Activated CD4-positive, alpha-beta memory T cell treated with anti-CD3 and anti-CD28 coated beads, Interleukin-2, amount 10 ng/mL, durations not matched to agents 7 days and 5 days (primary cell): ENCODE results near the gene NUP43. TPM values are rescaled to one million over a fixed set of nuclear protein-coding genes. Genes with fewer than 3 reads are reported as not detected.

Experiments
- CTCF ChIA-PET: fragments of 350-600 bp; sonication (Branson Sonifier 250); formaldehyde crosslinking; loops from one replicate; lab custom pipeline; 2021; ENCODE audit warnings: antibody characterized with exemption, inconsistent platforms; lab: Charles Lee
- POLR2A ChIA-PET: fragments of 350-600 bp; sonication (Branson Sonifier 250); formaldehyde crosslinking; loops from one replicate; lab custom pipeline; 2021; ENCODE audit warnings: antibody characterized with exemption; lab: Charles Lee
- DNase-seq: peaks from one replicate; pipeline ENCODE4 v3.0.0-alpha.2; 2020
- H3K27ac Mint-ChIP-seq: one replicate; pipeline ENCODE4 v1.8.0; 2021; ENCODE audit warnings: mild to moderate bottlenecking, mixed read lengths
- H3K27me3 Mint-ChIP-seq: one replicate; pipeline ENCODE4 v1.8.0; 2021; ENCODE audit warnings: mixed read lengths
- H3K36me3 Mint-ChIP-seq: one replicate; pipeline ENCODE4 v1.8.0; 2021; ENCODE audit warnings: low read depth, mixed read lengths
- H3K4me1 Mint-ChIP-seq: one replicate; pipeline ENCODE4 v1.8.0; 2021; ENCODE audit warnings: mixed read lengths
- H3K4me3 Mint-ChIP-seq: one replicate; pipeline ENCODE4 v1.8.0; 2021; ENCODE audit warnings: mild to moderate bottlenecking, mixed read lengths
- H3K9me3 Mint-ChIP-seq: one replicate; pipeline ENCODE4 v1.8.0; 2021; ENCODE audit warnings: mixed read lengths
- total RNA-seq, 2 experiments: library from RNA; stranded (reverse); gene quantifications; one replicate each; pipeline ENCODE4 v1.2.3, GENCODE V29; 2021

NUP43 gene, protein sequence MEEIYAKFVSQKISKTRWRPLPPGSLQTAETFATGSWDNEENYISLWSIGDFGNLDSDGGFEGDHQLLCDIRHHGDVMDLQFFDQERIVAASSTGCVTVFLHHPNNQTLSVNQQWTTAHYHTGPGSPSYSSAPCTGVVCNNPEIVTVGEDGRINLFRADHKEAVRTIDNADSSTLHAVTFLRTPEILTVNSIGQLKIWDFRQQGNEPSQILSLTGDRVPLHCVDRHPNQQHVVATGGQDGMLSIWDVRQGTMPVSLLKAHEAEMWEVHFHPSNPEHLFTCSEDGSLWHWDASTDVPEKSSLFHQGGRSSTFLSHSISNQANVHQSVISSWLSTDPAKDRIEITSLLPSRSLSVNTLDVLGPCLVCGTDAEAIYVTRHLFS
- 10 to 100 TPM; 49.3 to 55.0 TPM for total RNA-seq

- peak; percentile 95 for DNase-seq
- ChIA-PET POLR2A (interaction anchor here (1.3 to 10.6 kb wide), 3 partner anchors 28 to 194 kb away, joined by 3 to 98 read pairs (median 6); partner anchors contain the start of gene LATS1), CTCF (interaction anchor here (0.7 to 3.3 kb wide), 4 partner anchors 11 to 86 kb away, joined by 3 to 8 read pairs (median 4); no protein-coding TSS in a partner anchor)
- no peaks in the 10 kb centered on the region for H3K27me3 Mint-ChIP-seq
- H3K27ac Mint-ChIP-seq, result peak within 1 kb of the TSS; percentile 87
- H3K36me3 Mint-ChIP-seq, result peaks cover 36% of the 10 kb centered on the region
- no peaks in the 10 kb centered on the region for H3K9me3 Mint-ChIP-seq
- H3K4me3 Mint-ChIP-seq, result peak within 1 kb of the TSS; percentile 98
- H3K4me1 Mint-ChIP-seq, result peaks cover 34% of the 10 kb centered on the region
Measured at GRCh38 chr6:149746147-149746946, at the start of gene NUP43. Gene NUP43 (minus strand): TSS chr6:149746529. CDS start chr6:149746495, 34 bp downstream.

GRCh38 chr6:149783551-149783950, 37.2 kb upstream of the NUP43 start:
- no peaks in the 10 kb centered on the region for H3K4me1 Mint-ChIP-seq
- no peak for DNase-seq
- ChIA-PET CTCF (no interaction called here), POLR2A (no interaction called here)
- peaks cover 28% of the 10 kb centered on the region for H3K36me3 Mint-ChIP-seq
- H3K9me3 Mint-ChIP-seq, result no peaks in the 10 kb centered on the region
- H3K27ac Mint-ChIP-seq, result no peak overlapping the region
- no peaks in the 10 kb centered on the region for H3K27me3 Mint-ChIP-seq
- H3K4me3 Mint-ChIP-seq, result no peak overlapping the region

GRCh38 chr6:149782337-149782736, 36.0 kb upstream of the NUP43 start:
- CTCF ChIA-PET, result interaction anchor here (0.7 kb wide), 1 partner anchor 50 kb away, joined by 3 read pairs; no protein-coding TSS in a partner anchor
- no peaks in the 10 kb centered on the region for H3K27me3 Mint-ChIP-seq
- H3K36me3 Mint-ChIP-seq, result peaks cover 23% of the 10 kb centered on the region
- no peak overlapping the region for H3K4me3 Mint-ChIP-seq
- no peak for DNase-seq
- no peaks in the 10 kb centered on the region for H3K4me1 Mint-ChIP-seq
- no peaks in the 10 kb centered on the region for H3K9me3 Mint-ChIP-seq
- POLR2A ChIA-PET, result no interaction called here
- H3K27ac Mint-ChIP-seq, result no peak overlapping the region

GRCh38 chr6:149781715-149782114, 35.4 kb upstream of the NUP43 start:
- ChIA-PET CTCF (no interaction called here), POLR2A (no interaction called here)
- no peak for DNase-seq
- peaks cover 24% of the 10 kb centered on the region for H3K36me3 Mint-ChIP-seq
- no peaks in the 10 kb centered on the region for H3K4me1 Mint-ChIP-seq
- H3K4me3 Mint-ChIP-seq, result no peak overlapping the region
- H3K27me3 Mint-ChIP-seq, result no peaks in the 10 kb centered on the region
- H3K9me3 Mint-ChIP-seq, result no peaks in the 10 kb centered on the region
- H3K27ac Mint-ChIP-seq, result no peak overlapping the region

DNA sequence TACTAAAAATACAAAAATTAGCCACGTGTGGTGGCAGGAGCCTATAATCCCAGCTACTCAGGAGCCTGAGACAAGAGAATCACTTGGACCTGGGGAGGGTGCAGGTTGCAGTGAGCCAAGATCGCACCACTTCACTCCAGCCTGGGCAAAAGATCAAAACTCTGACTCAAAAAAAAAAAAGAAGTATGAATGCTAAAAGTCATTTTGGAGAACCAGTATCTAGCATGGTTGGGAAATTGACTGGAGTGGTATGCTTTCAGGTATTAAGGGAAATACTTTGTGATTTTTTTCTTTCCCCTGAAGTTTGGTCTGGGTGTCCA, 33.3 kb upstream of the NUP43 start:
- Mint-ChIP-seq H3K4me3 (no peak overlapping the region), H3K27ac (no peak overlapping the region), H3K36me3 (peaks cover 32% of the 10 kb centered on the region), H3K4me1 (no peaks in the 10 kb centered on the region), H3K9me3 (no peaks in the 10 kb centered on the region), H3K27me3 (no peaks in the 10 kb centered on the region)
- POLR2A ChIA-PET, result no interaction called here
- CTCF ChIA-PET, result interaction anchor here (0.6 kb wide), 1 partner anchor 35 kb away, joined by 3 read pairs; no protein-coding TSS in a partner anchor
- no peak for DNase-seq

DNA sequence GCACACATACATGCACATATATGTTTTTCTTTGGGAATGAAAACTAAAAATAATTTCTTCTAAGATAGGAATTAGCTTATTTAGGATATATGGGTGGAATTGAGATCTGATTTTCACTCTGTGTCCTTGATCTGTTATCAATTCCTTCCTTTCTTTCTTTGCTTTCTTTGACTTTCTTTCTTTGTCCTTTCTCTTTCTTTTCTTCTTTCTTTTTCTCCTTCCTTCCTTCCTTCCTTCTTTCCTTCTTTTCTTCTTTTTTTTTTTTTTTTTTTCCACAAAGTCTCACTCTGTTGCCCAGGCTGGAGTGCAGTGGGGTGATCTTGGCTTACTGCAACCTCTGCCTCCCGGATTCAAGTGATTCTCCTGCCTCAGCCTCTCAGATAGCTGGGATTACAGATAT, 31.3 kb upstream of the NUP43 start:
- H3K36me3 Mint-ChIP-seq, result peaks cover 30% of the 10 kb centered on the region
- CTCF ChIA-PET, result no interaction called here

DNA sequence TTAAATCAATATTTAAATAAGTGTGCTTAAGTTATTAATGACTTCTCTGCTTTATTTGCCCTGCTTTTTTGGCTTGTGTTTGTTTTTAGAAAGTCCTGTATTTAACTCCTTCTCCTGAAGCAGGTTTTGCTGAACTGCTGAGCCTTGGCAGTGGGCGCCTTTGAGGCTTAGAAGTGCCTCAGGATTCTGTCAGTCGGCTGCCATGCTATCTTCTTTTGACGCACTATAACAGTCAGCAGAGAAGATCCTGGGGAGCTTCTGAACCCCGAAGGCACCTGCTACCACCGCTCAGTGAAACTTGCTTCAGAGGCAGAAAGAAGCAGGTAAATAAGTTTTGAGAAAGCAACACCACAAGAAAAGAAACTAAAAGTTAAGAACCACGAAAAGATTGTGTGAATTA, 25.6 kb upstream of the NUP43 start:
- ChIA-PET CTCF (no interaction called here), POLR2A (no interaction called here)
- no peak for DNase-seq
- no peaks in the 10 kb centered on the region for H3K9me3 Mint-ChIP-seq
- no peaks in the 10 kb centered on the region for H3K27me3 Mint-ChIP-seq
- H3K4me1 Mint-ChIP-seq, result peaks cover 6% of the 10 kb centered on the region
- peaks cover 46% of the 10 kb centered on the region for H3K36me3 Mint-ChIP-seq
- no peak overlapping the region for H3K4me3 Mint-ChIP-seq
- H3K27ac Mint-ChIP-seq, result no peak overlapping the region

More for the DNA sequence above, 31.3 kb upstream of the NUP43 start:
- DNase-seq, result no peak
- Mint-ChIP-seq H3K27me3 (no peaks in the 10 kb centered on the region), H3K4me3 (no peak overlapping the region), H3K27ac (no peak overlapping the region), H3K4me1 (no peaks in the 10 kb centered on the region), H3K9me3 (no peaks in the 10 kb centered on the region)
- POLR2A ChIA-PET, result no interaction called here

- H3K9me3 Mint-ChIP-seq, result peaks cover 3% of the 10 kb centered on the region
- peaks cover 48% of the 10 kb centered on the region for H3K36me3 Mint-ChIP-seq
- ChIA-PET POLR2A (no interaction called here), CTCF (no interaction called here)
- peaks cover 6% of the 10 kb centered on the region for H3K4me1 Mint-ChIP-seq
- no peak overlapping the region for H3K27ac Mint-ChIP-seq
- H3K4me3 Mint-ChIP-seq, result no peak overlapping the region
- H3K27me3 Mint-ChIP-seq, result no peaks in the 10 kb centered on the region
- DNase-seq, result no peak
Measured at GRCh38 chr6:149771185-149771584, 24.9 kb upstream of the NUP43 start.

GRCh38 chr6:149769676-149770075, 23.3 kb upstream of the NUP43 start:
- CTCF ChIA-PET, result interaction anchor here (0.6 kb wide), 1 partner anchor 219 kb away, joined by 3 read pairs; no protein-coding TSS in a partner anchor
- H3K4me1 Mint-ChIP-seq, result peaks cover 6% of the 10 kb centered on the region
- no peak overlapping the region for H3K4me3 Mint-ChIP-seq

GRCh38 chr6:149766156-149766769, 19.9 kb upstream of the NUP43 start:
- Mint-ChIP-seq H3K4me1 (peaks cover 4% of the 10 kb centered on the region), H3K27me3 (no peaks in the 10 kb centered on the region), H3K9me3 (peaks cover 7% of the 10 kb centered on the region), H3K36me3 (peaks cover 51% of the 10 kb centered on the region), H3K27ac (no peak overlapping the region), H3K4me3 (no peak overlapping the region)
- POLR2A ChIA-PET, result no interaction called here
- DNase-seq, result no peak
- CTCF ChIA-PET, result no interaction called here

More at GRCh38 chr6:149769676-149770075, 23.3 kb upstream of the NUP43 start:
- POLR2A ChIA-PET, result interaction anchor here (1.1 kb wide), 1 partner anchor 9 kb away, joined by 3 read pairs; no protein-coding TSS in a partner anchor
- H3K27me3 Mint-ChIP-seq, result no peaks in the 10 kb centered on the region
- no peak for DNase-seq
- no peak overlapping the region for H3K27ac Mint-ChIP-seq
- peaks cover 7% of the 10 kb centered on the region for H3K9me3 Mint-ChIP-seq
- H3K36me3 Mint-ChIP-seq, result peaks cover 49% of the 10 kb centered on the region

- POLR2A ChIA-PET, result interaction anchor here (1.4 to 1.7 kb wide), 2 partner anchors 14 to 42 kb away, joined by 3 to 8 read pairs; partner anchors contain the start of gene PCMT1
- CTCF ChIA-PET, result interaction anchor here (1.2 kb wide), 1 partner anchor 11 kb away, joined by 5 read pairs; no protein-coding TSS in a partner anchor
- H3K9me3 Mint-ChIP-seq, result peaks cover 7% of the 10 kb centered on the region
- no peak overlapping the region for H3K4me3 Mint-ChIP-seq
- no peak overlapping the region for H3K27ac Mint-ChIP-seq
- H3K4me1 Mint-ChIP-seq, result peaks cover 2% of the 10 kb centered on the region
- H3K27me3 Mint-ChIP-seq, result no peaks in the 10 kb centered on the region
- DNase-seq, result no peak
- H3K36me3 Mint-ChIP-seq, result peaks cover 52% of the 10 kb centered on the region
Measured at GRCh38 chr6:149763866-149764265, 17.5 kb upstream of the NUP43 start.

DNA sequence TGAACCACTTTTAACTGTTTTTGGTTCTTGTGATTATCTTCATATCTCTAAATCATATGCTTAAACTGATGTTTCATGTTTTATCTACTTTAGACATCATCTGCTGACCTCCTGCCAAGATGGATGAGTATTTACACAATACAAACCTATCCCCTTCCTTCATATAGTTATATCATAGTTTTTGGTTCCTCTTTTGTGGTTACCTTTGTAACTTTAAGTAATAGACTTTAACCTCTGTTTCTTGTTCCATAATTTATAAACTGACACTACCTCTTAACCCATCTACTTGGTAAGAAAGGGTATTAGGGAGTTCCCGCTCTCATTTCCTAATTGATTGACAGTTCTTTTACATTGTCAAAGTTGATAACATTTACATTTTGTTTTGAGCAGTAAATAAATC, 15.1 kb upstream of the NUP43 start:
- Mint-ChIP-seq H3K4me1 (peaks cover 2% of the 10 kb centered on the region), H3K27ac (no peak overlapping the region), H3K9me3 (peaks cover 4% of the 10 kb centered on the region), H3K4me3 (no peak overlapping the region), H3K36me3 (peaks cover 37% of the 10 kb centered on the region), H3K27me3 (no peaks in the 10 kb centered on the region)
- ChIA-PET POLR2A (no interaction called here), CTCF (no interaction called here)
- DNase-seq, result no peak

DNA sequence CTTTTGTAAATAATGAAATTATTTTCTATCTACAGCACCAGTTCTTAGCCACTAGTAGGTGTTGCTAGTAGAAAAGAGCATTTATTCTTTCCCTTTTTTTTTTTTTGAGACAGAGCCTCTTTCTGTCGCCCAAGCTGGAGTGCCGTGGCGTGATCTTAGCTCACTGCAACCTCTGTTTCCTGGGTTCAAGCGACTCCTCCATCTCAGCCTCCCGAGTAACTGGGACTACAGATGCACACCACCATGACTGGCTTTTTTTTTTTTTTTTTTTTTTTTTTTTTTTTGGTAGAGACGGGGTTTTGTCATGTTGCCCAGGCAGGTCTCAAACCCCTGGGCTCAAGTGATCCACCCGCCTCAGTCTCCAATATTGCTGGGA, 9.9 kb upstream of the NUP43 start:
- Mint-ChIP-seq H3K27ac (no peak overlapping the region), H3K4me1 (peaks cover 25% of the 10 kb centered on the region), H3K36me3 (peaks cover 27% of the 10 kb centered on the region), H3K27me3 (no peaks in the 10 kb centered on the region), H3K9me3 (no peaks in the 10 kb centered on the region), H3K4me3 (no peak overlapping the region)
- ChIA-PET CTCF (no interaction called here), POLR2A (no interaction called here)
- no peak for DNase-seq
